ENCODE results near the gene PRTFDC1. TPM values are rescaled to one million over a fixed set of nuclear protein-coding genes. Genes with fewer than 3 reads are reported as not detected.

PRTFDC1 gene
- polyA plus RNA-seq, 1 donor (not counting 4 experiments of a cell fraction or from before 2014, with no cell fraction given) = 2.2 TPM

- dilution Hi-C loops (cut with MboI; ENCODE audit: extremely low pct_ligation_motif_present, low sequenced_read_pairs) = no loop called here
- Histone ChIP-seq H3K9ac (ENCODE audit: control insufficient read depth, extremely low read depth, insufficient read depth, low read length) (no peak overlapping the region), H3K36me3 (ENCODE audit: control insufficient read depth in 2 of 2, extremely low read depth in 1 of 2, insufficient read depth in 2 of 2, low read length in 2 of 2) (no peaks in the 10 kb centered on the region), H3K9me1 (ENCODE audit: control insufficient read depth, extremely low read depth, insufficient read depth, low read length) (no peaks in the 10 kb centered on the region), H3K4me2 (ENCODE audit: control insufficient read depth, extremely low read depth, insufficient read depth, low read depth, low read length) (peak overlapping the region; percentile 6), H3K27me3 (ENCODE audit: control insufficient read depth, extremely low read depth, insufficient read depth, low read length) (no peaks in the 10 kb centered on the region), H2AFZ (ENCODE audit: control insufficient read depth, low read length) (no peak overlapping the region), H3K79me2 (ENCODE audit: control insufficient read depth, insufficient read depth, low read length) (no peaks in the 10 kb centered on the region), H3K27ac (ENCODE audit: control insufficient read depth, insufficient read depth, low read length) (no peak overlapping the region), H3K4me1 (ENCODE audit: control insufficient read depth, extremely low read depth, insufficient read depth, low read length) (peaks cover 15% of the 10 kb centered on the region), H4K20me1 (ENCODE audit: control insufficient read depth, extremely low read depth, insufficient read depth, low read length) (no peaks in the 10 kb centered on the region), H3K4me3 (ENCODE audit: control insufficient read depth in 2 of 3, extremely low read depth in 1 of 3, insufficient read depth in 2 of 3, low read depth in 1 of 3, low read length in 3 of 3) (no peak overlapping the region), H3K9me3 (ENCODE audit: control insufficient read depth, low read depth, low read length) (no peaks in the 10 kb centered on the region)
- DNase-seq (ENCODE audit: low read depth, low spot score) (no peak), FAIRE-seq (no peak)
- no peak for TF ChIP-seq EZH2 (IDR thresholded peaks at IDR 0.05; ENCODE audit: low read length)
- no peak for TF ChIP-seq CTCF (optimal IDR thresholded peaks at IDR 0.05 in 1 of 3, IDR thresholded peaks at IDR 0.05 in 1 of 3, conservative IDR thresholded peaks at IDR 0.05 in 1 of 3; ENCODE audit: extremely low read depth in 1 of 3, insufficient read depth in 2 of 3, low read length in 3 of 3)
These were observed 11.2 kb upstream of the PRTFDC1 start for GRCh38 chr10:24963521-24964041.

- peak; percentile 46 for DNase-seq (ENCODE audit: low read depth, low spot score)
- H2AFZ ChIP-seq (ENCODE audit: control insufficient read depth, low read length) = no peak overlapping the region
- peak overlapping the region; percentile 6 for H3K4me2 ChIP-seq (ENCODE audit: control insufficient read depth, extremely low read depth, insufficient read depth, low read depth, low read length)
- peaks cover 19% of the 10 kb centered on the region for H3K4me1 ChIP-seq (ENCODE audit: control insufficient read depth, extremely low read depth, insufficient read depth, low read length)
- no peaks in the 10 kb centered on the region for H3K79me2 ChIP-seq (ENCODE audit: control insufficient read depth, insufficient read depth, low read length)
- dilution Hi-C loops (cut with MboI; ENCODE audit: extremely low pct_ligation_motif_present, low sequenced_read_pairs) = no loop called here
- H3K27ac ChIP-seq (ENCODE audit: control insufficient read depth, insufficient read depth, low read length) = no peak overlapping the region
- no peak overlapping the region for H3K4me3 ChIP-seq (ENCODE audit: control insufficient read depth in 2 of 3, extremely low read depth in 1 of 3, insufficient read depth in 2 of 3, low read depth in 1 of 3, low read length in 3 of 3)
- H3K36me3 ChIP-seq (ENCODE audit: control insufficient read depth in 2 of 2, extremely low read depth in 1 of 2, insufficient read depth in 2 of 2, low read length in 2 of 2) = no peaks in the 10 kb centered on the region
- H3K27me3 ChIP-seq (ENCODE audit: control insufficient read depth, extremely low read depth, insufficient read depth, low read length) = no peaks in the 10 kb centered on the region
- H3K9me1 ChIP-seq (ENCODE audit: control insufficient read depth, extremely low read depth, insufficient read depth, low read length) = no peaks in the 10 kb centered on the region
- no peaks in the 10 kb centered on the region for H4K20me1 ChIP-seq (ENCODE audit: control insufficient read depth, extremely low read depth, insufficient read depth, low read length)
- FAIRE-seq = peak; percentile 95
- no peaks in the 10 kb centered on the region for H3K9me3 ChIP-seq (ENCODE audit: control insufficient read depth, low read depth, low read length)
- H3K9ac ChIP-seq (ENCODE audit: control insufficient read depth, extremely low read depth, insufficient read depth, low read length) = no peak overlapping the region
- TF ChIP-seq CTCF (optimal IDR thresholded peaks at IDR 0.05 in 1 of 3, IDR thresholded peaks at IDR 0.05 in 1 of 3, conservative IDR thresholded peaks at IDR 0.05 in 1 of 3; ENCODE audit: extremely low read depth in 1 of 3, insufficient read depth in 2 of 3, low read length in 3 of 3) = no peak
- TF ChIP-seq EZH2 (IDR thresholded peaks at IDR 0.05; ENCODE audit: low read length) = no peak
These were observed 10.6 kb upstream of the PRTFDC1 start for GRCh38 chr10:24962995-24963394.
